Stimulated activated naive B cell treated with anti-CD40 and anti-IgM and Interleukin-4, amounts not matched to agents 10 μg/mL and 1 μg/mL and 100 μg/mL, for 72 hours (primary cell): Measurements from ENCODE around the gene SCD5.

ENCODE experiments used
- ATAC-seq, 2 donors: fragments of 150-1000 bp; cut with Tn5 transposase; replicated peaks; 2 replicates each; pipeline ENCODE4 v1.10.0; 2021; ENCODE audit warnings: moderate library complexity in 1 of 2
- DNase-seq: peaks from one replicate; pipeline ENCODE4 v3.0.0; 2021
- H3K27ac Mint-ChIP-seq: one replicate; pipeline ENCODE4 v1.8.0; 2022; ENCODE audit warnings: mild to moderate bottlenecking, mixed read lengths
- H3K27me3 Mint-ChIP-seq, 2 donors: one replicate each; pipeline ENCODE4 v1.8.0; 2022; ENCODE audit warnings: mixed read lengths in 2 of 2
- H3K36me3 Mint-ChIP-seq, 2 donors: one replicate each; pipeline ENCODE4 v1.8.0; 2022; ENCODE audit warnings: mixed read lengths in 2 of 2, mild to moderate bottlenecking in 1 of 2
- H3K4me1 Mint-ChIP-seq, 2 donors: one replicate each; pipeline ENCODE4 v1.8.0; 2022; ENCODE audit warnings: mixed read lengths in 2 of 2, mild to moderate bottlenecking in 1 of 2
- H3K4me3 Mint-ChIP-seq, 2 donors: one replicate each; pipeline ENCODE4 v1.8.0; 2022; ENCODE audit warnings: mild to moderate bottlenecking in 2 of 2, mixed read lengths in 2 of 2, moderate library complexity in 1 of 2
- H3K9me3 Mint-ChIP-seq, 2 donors: one replicate each; pipeline ENCODE4 v1.8.0; 2022; ENCODE audit warnings: mixed read lengths in 2 of 2, mild to moderate bottlenecking in 1 of 2

Gene SCD5

DNA sequence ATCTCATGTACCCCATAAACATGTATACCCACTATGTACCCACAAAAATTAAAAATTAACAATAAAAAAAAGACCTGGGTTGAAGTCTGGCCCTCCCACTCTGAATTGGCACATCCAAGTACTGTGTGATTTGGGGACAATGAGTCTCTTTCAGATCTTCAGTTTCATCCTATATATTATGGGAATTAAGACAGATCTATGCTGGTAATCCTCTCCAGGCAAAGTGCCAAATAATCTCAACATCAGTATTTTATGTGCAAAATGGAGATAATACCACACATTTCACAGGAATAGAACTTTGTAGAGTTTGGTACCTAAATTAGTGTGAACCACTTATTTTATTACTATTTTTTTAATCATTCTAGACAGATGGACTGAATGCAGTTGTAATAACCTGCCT lies 11.0 kb upstream of the SCD5 start:
- no peak for DNase-seq
- no peaks in the 10 kb centered on the region for H3K27me3 Mint-ChIP-seq
- H3K36me3 Mint-ChIP-seq, result no peaks in the 10 kb centered on the region
- no peaks in the 10 kb centered on the region for H3K4me1 Mint-ChIP-seq
- no peak overlapping the region for H3K4me3 Mint-ChIP-seq
- no peak overlapping the region for H3K27ac Mint-ChIP-seq
- no peak for ATAC-seq
- peaks cover 0 to 1% of the 10 kb centered on the region in 2 donors for H3K9me3 Mint-ChIP-seq

DNA sequence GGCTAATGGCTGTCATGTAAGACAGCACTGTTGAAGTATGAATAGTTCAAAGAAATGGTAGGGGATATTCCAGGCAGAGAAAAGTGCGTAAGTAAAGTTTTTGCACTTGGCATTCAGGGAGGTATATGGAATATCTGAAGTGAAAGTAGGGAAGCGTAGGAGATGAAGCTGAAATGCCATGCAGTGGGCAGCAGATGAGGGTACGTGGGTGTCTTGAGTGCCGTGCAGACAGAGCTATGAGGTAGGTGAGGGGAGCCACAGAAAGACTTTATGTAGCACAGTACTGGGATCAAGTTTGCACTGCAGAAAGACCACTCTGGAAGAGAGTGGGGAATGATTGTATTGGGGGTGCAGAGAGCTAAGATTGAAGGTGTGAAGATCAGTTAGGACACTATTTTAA lies 5.2 kb upstream of the SCD5 start:
- H3K4me1 Mint-ChIP-seq, result peaks cover 7 to 16% of the 10 kb centered on the region in 2 donors
- peaks cover 0 to under 1% of the 10 kb centered on the region in 2 donors for H3K9me3 Mint-ChIP-seq
- H3K27ac Mint-ChIP-seq, result no peak overlapping the region
- no peak overlapping the region for H3K4me3 Mint-ChIP-seq
- peaks cover 21% of the 10 kb centered on the region in 2 donors for H3K27me3 Mint-ChIP-seq
- DNase-seq (no peak), ATAC-seq (no peak)
- H3K36me3 Mint-ChIP-seq, result no peaks in the 10 kb centered on the region

DNA sequence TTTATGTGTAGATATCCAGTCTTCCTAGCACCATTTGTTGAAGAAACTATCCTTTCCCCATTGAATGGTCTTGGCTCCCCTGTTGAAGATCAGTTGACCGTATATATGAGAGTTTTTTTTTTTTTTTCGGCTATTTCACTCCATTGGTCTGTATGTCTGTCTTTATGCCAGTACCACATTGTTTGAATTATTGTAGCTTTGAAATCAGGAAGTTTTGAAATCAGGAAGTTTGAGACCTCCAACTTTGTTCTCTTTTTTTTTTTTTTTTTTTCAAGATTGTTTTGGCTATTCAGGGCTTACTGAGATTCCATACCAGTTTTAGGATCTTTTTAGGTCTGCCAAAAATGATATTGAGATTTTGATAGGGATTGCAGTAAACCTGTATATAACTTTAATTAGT lies 4.3 kb upstream of the SCD5 start:
- no peak overlapping the region for H3K27ac Mint-ChIP-seq
- H3K27me3 Mint-ChIP-seq, result peaks cover 21 to 27% of the 10 kb centered on the region in 2 donors
- no peaks in the 10 kb centered on the region for H3K9me3 Mint-ChIP-seq
- no peaks in the 10 kb centered on the region for H3K36me3 Mint-ChIP-seq
- peaks cover 9 to 21% of the 10 kb centered on the region in 2 donors for H3K4me1 Mint-ChIP-seq
- H3K4me3 Mint-ChIP-seq, result no peak overlapping the region
- DNase-seq, result no peak
- ATAC-seq, result no peak

DNA sequence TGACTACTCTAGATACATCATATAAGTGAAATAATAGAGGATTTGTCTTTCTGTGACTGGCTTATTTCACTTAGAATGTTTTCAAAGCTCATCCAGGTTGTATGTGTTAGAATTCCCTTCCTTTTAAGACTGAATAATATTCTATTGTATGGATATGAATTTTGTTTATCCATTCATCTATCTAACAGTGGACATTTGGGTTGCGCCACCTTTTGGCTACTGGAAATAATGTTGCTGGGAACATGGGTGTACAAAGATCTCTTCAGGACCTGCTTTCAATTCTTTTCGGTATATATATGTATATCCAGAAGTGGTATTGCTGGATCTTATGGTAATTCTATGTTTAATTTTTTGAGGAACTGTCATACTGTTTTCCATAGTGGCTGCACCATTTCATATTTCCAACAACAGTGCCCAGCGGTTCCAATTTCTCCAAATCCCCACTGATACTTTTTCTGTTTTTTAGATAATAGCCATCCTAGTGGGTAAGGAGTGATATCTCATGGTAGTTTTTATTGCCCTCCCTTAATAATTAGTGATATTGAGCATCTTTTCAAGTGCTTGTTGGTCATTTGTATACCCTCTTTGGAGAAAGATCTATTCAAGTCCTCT lies 3.4 kb upstream of the SCD5 start:
- Mint-ChIP-seq H3K4me3 (no peak overlapping the region), H3K27me3 (peaks cover 28 to 35% of the 10 kb centered on the region in 2 donors), H3K9me3 (no peaks in the 10 kb centered on the region), H3K27ac (no peak overlapping the region), H3K36me3 (no peaks in the 10 kb centered on the region), H3K4me1 (peaks cover 16 to 30% of the 10 kb centered on the region in 2 donors)
- ATAC-seq (no peak), DNase-seq (no peak)

DNA sequence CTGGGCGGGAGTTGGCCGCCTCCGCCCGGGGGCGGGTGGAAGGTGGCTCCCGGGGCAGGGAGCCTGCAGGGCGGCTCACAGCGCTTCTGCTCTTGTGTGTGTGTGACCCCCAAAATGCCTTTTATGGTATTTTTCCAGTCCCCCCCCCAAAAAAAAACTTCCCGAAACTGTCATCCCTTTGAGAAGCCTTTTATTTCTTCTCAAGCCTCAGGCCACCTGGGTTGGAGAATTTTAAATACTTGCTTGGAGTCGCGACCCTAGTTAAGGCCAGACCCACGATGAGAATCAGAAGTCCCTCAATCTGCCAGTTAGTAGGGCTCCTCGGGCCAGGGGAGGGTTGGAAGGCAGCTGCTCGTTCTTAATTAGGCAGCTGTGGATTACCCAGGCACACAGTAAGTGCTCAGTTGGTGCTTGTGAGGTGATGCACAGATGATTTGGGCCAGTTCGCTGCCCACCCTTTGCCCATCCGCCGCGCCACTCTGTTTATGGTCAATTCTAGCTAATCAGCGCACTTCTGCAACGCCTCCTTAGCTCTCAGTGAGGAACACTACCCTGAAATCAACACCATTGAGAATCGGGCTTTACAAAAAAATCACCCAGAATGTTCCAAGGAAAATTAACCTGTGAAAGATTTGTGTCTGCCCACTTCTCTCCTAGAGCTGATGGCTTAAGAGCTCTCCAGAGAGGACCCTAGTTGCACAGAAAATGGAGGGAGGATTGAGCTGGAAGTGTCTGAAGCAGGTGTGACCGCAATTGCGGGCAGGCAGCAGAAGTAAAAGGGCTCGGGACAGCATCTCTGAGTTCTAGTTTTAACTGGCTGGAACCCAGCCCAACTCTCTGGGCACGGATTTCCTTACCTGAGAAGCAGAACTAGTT lies 648 bp upstream of the SCD5 start:
- no peak overlapping the region for H3K27ac Mint-ChIP-seq
- no peak for DNase-seq
- H3K36me3 Mint-ChIP-seq, result no peaks in the 10 kb centered on the region
- H3K9me3 Mint-ChIP-seq, result no peaks in the 10 kb centered on the region
- H3K27me3 Mint-ChIP-seq, result peaks cover 39 to 50% of the 10 kb centered on the region in 2 donors
- H3K4me1 Mint-ChIP-seq, result peaks cover 16 to 30% of the 10 kb centered on the region in 2 donors
- ATAC-seq, result peak; percentile 48 to 50
- peak overlapping the region; percentile 87 to 88 for H3K4me3 Mint-ChIP-seq

DNA sequence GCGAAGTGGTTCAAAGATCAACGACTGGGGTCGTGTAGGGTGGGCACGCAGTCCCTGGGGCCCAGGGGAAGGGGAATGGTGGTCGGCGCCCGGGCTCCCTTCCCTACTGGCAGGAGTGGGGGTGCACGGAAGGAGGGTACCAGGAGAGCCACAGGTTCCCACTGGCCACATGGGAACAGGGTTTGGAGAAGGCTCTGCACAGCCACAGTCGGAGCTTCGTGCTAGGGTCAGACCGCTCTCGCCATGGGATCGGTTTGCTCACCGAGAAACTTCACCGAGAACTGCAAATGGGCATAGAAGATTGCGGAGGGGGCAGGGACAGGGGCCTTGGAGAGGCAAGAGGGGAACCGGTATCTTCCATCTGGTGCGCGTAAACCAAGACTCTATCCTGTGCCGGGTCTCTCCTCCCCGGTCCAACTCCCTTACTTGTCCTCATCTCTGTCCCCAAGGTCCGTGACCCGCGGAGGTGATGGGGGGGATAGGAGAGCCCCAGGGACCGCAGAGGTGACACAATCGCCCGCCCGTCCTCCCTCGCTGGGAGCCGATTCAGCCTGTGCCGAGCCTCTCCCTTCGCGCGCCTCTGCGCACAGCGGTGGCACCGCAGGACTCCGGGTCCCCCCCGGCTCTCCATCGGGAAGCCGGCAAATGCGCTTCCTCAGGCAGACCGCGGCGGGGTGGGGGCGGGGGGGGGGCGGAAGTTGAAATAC lies 1.0 kb downstream of the SCD5 start:
- H3K4me1 Mint-ChIP-seq, result peaks cover 16 to 30% of the 10 kb centered on the region in 2 donors
- peaks cover 39 to 50% of the 10 kb centered on the region in 2 donors for H3K27me3 Mint-ChIP-seq
- H3K4me3 Mint-ChIP-seq, result peak overlapping the region; percentile 63 to 78
- DNase-seq (no peak), ATAC-seq (peak in 1 of 2 donors; percentile 20)
- H3K36me3 Mint-ChIP-seq, result no peaks in the 10 kb centered on the region
- H3K9me3 Mint-ChIP-seq, result no peaks in the 10 kb centered on the region
- H3K27ac Mint-ChIP-seq, result peak overlapping the region; percentile 47

DNA sequence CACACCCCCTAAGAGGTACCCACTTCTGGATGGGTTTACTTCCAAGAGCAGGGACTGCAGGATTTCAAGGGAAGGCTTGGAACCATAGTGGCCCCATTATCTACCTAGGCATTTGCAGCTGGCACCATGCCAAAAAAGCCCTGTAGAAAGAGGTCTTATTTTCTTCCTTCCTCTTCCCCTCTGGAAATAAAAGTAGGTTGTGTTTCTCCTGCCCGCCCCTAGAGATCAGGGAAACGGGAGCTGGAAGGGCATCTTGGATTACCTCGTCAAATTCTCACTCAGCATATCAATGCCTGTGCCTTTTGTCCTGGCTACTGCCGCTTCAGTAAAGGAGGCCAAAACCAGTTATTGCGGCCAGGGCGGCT lies 1.6 kb downstream of the SCD5 start:
- H3K27me3 Mint-ChIP-seq, result peaks cover 39 to 50% of the 10 kb centered on the region in 2 donors
- no peak for DNase-seq
- H3K4me3 Mint-ChIP-seq, result peak overlapping the region; percentile 63 to 78
- H3K36me3 Mint-ChIP-seq, result no peaks in the 10 kb centered on the region
- ATAC-seq, result no peak
- peaks cover 16 to 30% of the 10 kb centered on the region in 2 donors for H3K4me1 Mint-ChIP-seq
- H3K9me3 Mint-ChIP-seq, result no peaks in the 10 kb centered on the region
- no peak overlapping the region for H3K27ac Mint-ChIP-seq

DNA sequence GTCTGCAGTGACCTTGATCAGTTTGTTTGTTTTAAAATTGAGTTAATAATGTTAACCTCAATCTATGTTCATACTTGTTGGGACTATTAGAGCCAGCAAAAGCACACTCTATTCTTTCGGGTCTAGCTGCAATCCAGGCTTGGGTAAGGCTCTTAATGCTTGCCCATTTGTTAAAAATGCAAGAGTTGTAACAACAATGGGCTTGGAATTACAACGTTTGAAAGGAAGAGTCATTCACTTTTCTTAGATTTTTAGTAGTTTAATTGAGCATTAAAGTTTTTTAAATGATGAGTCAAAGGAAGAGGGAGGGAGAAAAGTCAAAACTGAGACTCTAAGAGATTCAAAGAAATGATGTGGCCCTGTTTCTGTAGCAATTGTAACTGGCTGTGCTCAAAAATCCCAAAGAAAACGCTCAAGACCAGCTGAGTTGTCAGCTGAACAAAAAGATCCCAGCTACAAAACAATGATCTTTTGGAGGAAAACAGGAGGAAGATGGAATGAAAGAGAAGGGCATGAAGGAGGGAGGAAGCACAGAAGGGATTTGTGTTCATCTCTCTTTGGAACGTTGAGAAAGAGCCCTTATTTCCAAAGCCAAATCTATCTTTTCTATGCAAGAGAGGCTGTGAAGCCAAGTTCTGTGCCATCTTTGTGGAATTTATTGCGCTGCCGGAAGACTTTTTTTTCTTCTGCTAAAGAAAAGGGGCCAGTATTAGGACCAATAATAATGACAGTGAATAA lies 5.5 kb downstream of the SCD5 start:
- peaks cover 19 to 23% of the 10 kb centered on the region in 2 donors for H3K27me3 Mint-ChIP-seq

DNA sequence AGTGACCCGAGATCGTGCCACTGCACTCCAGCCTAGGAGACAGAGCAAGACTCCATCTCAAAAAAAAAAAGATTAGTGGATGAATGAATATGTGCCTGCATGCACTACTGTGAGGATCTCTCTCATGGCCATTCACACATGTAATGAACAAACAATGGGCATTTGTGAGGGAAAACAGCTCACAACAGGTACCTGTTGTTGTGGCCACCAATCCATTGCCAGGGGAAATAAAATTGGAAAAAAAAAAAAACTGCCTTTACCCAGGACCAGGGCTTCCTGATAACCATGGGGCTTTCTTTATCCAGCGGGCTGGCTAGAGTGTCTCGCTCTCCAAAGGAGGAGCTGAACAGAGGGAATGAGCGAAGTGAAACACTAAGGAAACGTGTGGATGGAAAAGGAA lies 7.4 kb downstream of the SCD5 start:
- H3K27me3 Mint-ChIP-seq, result peaks cover 4 to 7% of the 10 kb centered on the region in 2 donors
- ATAC-seq (no peak), DNase-seq (no peak)
- no peak overlapping the region for H3K27ac Mint-ChIP-seq
- H3K9me3 Mint-ChIP-seq, result no peaks in the 10 kb centered on the region
- H3K4me3 Mint-ChIP-seq, result no peak overlapping the region
- H3K4me1 Mint-ChIP-seq, result no peaks in the 10 kb centered on the region
- no peaks in the 10 kb centered on the region for H3K36me3 Mint-ChIP-seq

More for the DNA sequence above, 5.5 kb downstream of the SCD5 start:
- Mint-ChIP-seq H3K4me3 (no peak overlapping the region), H3K9me3 (no peaks in the 10 kb centered on the region), H3K27ac (no peak overlapping the region), H3K4me1 (peaks cover 7 to 9% of the 10 kb centered on the region in 2 donors), H3K36me3 (no peaks in the 10 kb centered on the region)
- DNase-seq (no peak), ATAC-seq (no peak)

DNA sequence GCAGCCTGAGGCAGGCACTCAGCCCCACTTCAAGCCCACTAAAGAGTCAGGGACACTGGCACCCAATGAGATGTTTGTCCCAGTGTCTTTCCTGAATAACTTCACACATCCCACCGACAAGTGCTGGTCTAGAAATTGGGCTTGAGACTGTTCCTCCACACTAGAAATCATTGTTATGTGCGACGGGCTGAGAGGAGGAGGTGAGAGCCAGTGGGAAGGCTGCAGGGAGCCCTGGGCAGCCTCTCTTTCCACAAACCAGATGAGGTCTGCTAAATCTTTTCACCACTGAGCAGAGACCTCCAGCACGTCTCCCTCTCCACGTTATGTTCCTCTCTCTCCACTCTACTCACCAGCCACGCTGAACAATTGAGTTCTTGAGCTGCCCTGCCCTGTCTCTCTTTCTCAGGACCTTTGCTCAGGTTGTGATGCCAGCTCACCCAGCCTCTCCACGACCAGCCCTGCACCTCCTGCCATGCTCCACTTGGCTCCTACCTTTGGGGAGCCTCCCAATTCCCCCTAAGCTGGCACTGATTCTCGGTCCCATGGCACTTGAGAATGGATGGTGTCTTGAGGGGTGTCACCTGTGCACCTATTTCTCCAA lies 8.4 kb downstream of the SCD5 start:
- ATAC-seq, result no peak
- no peaks in the 10 kb centered on the region for H3K27me3 Mint-ChIP-seq
- DNase-seq, result no peak
- no peaks in the 10 kb centered on the region for H3K36me3 Mint-ChIP-seq
- H3K9me3 Mint-ChIP-seq, result no peaks in the 10 kb centered on the region
- no peaks in the 10 kb centered on the region for H3K4me1 Mint-ChIP-seq
- H3K4me3 Mint-ChIP-seq, result no peak overlapping the region
- no peak overlapping the region for H3K27ac Mint-ChIP-seq

DNA sequence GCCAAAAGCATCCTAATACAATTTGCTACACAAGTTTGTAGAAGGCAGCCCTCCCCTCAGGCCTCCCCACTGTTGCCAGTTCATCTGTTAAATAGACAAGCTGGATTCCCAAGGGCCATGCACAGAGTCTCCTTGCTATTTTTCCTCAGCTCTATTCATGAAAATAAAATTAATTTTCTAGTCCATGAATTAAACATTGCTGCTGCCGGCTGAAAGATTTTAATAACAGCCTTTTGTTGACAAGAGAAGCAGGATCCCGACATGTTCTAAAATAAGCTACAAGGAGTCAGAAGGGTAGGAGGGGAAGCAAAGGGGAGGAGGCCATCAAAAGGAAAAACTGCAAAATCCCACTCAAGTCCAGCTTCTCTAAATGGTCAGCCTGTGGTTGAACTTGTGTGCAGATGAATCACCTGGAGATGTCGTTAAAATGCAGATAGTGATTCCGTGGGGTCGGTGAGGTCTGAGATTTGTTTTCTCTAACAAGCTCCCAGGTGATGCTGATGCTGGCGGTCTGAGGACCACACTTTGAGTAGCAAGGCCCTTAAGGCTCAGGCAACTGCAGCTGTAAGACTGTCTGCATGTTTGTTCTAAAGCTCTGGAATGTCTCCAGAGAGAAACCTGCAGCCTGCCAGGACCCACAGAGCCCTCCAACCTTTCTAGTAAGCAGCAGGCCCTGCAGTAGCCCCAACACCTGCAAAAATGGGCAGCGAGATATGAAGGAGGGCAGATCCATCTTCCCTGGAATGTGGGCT lies 9.4 kb downstream of the SCD5 start:
- Mint-ChIP-seq H3K4me3 (no peak overlapping the region), H3K27ac (no peak overlapping the region), H3K4me1 (no peaks in the 10 kb centered on the region), H3K27me3 (no peaks in the 10 kb centered on the region), H3K9me3 (no peaks in the 10 kb centered on the region), H3K36me3 (no peaks in the 10 kb centered on the region)
- ATAC-seq (no peak), DNase-seq (no peak)

DNA sequence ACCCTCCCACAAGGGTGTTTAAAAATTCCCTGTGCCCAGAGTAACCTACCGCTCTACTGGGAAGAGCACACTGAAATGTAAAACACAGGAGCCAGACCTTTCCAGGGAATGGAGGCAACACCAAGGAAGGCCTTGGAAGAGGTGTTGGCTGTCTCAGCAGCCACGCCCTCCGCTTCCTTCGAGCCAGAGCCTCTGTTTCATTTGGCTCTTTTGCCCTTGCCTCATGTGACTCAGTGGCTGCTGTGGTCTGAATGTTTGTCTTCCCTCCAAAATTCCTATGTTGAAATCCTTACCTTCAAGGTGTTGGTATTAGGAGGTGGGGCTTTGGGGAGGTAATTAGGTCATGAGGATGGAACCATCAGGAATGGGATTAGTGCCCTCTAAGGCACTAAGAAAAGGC lies 11.3 kb downstream of the SCD5 start:
- ATAC-seq, result no peak
- H3K27me3 Mint-ChIP-seq, result no peaks in the 10 kb centered on the region
- H3K9me3 Mint-ChIP-seq, result no peaks in the 10 kb centered on the region
- no peaks in the 10 kb centered on the region for H3K36me3 Mint-ChIP-seq
- H3K4me1 Mint-ChIP-seq, result no peaks in the 10 kb centered on the region
- DNase-seq, result no peak
- H3K4me3 Mint-ChIP-seq, result no peak overlapping the region
- no peak overlapping the region for H3K27ac Mint-ChIP-seq

DNA sequence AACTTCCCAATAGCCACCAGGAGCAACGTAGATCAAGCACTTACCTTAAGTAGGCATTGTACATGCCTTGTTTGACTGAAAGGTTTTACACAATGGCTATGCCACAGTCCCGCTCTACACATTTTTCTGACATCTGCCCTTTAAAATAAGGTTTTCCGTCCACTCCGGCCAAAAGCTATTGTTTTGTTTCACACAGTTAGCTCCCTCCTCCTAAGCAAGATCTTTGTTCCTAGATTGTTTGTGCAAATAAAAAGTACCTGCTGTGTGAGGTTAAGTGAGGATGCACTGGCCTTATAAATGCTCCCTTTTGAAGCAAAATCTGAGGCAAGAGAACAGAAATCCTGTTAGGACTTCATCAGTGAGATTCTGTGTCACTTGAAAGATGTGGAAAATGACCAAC lies 11.8 kb downstream of the SCD5 start:
- Mint-ChIP-seq H3K36me3 (no peaks in the 10 kb centered on the region), H3K9me3 (no peaks in the 10 kb centered on the region), H3K4me1 (no peaks in the 10 kb centered on the region), H3K4me3 (no peak overlapping the region), H3K27ac (no peak overlapping the region), H3K27me3 (no peaks in the 10 kb centered on the region)
- ATAC-seq, result no peak
- DNase-seq, result no peak
